K562 treated with DMSO at 1 percent for 4 hours (cell line): ENCODE measurements around the gene RBM38. TPM values are rescaled to one million over a fixed set of nuclear protein-coding genes. Genes with fewer than 3 reads are reported as not detected.

ENCODE experiments used
- total RNA-seq: library from RNA; unstranded; fragments of 300-600 nt; gene quantifications from 2 replicates; pipeline ENCODE4 v1.2.3, GENCODE V29; 2022; ENCODE audit not compliant: insufficient read depth

The RBM38 gene
- total RNA-seq = 88.2 and 112 TPM in 2 replicates

DNA sequence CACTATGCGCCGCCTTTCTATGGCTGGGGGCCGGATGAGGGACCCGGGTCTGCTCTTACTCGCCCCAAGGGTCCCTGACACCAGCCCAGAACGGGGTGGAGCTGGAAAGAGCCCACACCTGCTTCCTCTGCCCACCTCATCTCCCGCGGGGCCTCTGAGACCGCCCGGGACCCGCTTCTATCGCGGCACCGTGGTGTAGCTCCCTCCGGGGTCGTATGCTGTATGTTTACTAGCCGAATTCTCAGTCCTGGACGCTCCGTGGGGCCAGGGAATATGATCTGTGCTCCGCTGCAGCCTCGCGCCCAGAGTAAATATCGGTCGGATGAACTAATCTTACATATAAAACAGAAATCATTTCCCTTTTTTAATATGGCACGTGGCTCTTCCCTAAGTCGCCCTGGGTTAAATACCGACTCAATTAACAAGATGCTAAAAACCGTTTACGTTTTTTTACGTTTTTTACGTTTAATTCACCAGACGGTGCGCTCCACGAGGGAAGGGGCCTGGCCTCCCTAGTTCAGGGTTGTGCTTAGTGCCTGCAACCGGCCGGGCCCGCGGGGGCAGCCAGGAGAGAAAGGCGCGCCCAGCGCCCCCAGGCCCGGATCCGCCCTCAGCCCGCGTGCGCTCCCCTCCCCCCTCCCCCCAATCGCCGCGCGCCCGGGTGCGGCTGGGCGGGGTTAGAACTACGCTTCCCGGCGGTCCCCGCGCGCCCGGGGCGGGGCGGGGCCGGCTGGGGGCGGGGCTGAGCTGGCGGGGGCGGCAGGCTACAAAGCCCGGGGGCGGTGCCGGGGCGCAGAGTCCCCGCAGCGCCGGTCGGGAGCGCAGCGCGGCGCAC lies at the start of gene RBM38:
Gene RBM38, plus strand, starts transcription at position 793 of the 835 bp plus-strand sequence. CDS start 186 bp downstream, outside the sequence.

DNA sequence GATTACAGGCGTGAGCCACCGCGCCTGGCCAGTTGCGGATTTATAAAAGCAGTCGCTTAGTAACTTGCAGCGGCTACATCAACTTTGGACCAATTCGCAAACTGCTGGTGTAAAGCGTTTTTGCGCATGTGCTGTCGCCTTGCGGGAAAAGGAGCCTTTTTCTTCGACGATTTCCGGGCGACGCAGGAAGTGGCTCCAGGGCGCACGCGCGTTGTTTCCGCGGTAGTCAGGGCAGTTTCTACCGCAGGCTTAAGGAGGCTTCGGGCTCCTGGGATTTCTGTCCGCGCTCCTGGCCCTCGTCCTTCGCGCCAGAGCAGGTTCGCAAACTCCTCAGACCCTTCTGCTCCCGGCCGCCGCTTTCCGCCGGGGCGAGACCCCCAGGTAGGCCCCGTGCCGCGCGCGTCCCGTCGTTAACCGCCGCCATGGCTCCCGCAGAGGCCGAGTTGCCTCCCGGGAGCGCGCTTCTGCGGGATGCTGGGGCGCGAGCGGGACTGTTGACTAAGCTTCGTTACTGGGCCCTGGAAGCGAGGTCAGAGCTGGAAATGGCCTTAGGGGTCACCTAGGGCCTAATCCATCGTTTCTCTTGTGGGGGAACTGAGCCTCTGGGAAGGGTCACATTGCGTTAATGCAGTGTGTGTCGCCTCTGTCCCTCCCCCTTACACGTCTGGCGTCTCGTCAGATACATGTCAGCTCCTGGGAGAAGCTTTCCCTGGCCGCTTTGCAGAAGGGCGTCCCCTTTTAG lies 40.0 kb upstream of the RBM38 start, which contains the start of gene RAE1:
Gene RAE1, plus strand, starts transcription at position 214 of the 742 bp plus-strand sequence. CDS start 2,784 bp downstream, outside the sequence.

Other genes starting within 250 kb of the RBM38 start
- not detected in 2 replicates for gene BMP7, start 124.8 kb upstream of the RBM38 start, total RNA-seq
- gene SPO11, start 61.6 kb upstream of the RBM38 start, total RNA-seq = not detected in 2 replicates
- gene RAE1, start 40.1 kb upstream of the RBM38 start, total RNA-seq = 34.3 and 37.9 TPM in 2 replicates
- 80.4 and 92.1 TPM in 2 replicates for gene CTCFL, start 133.7 kb downstream of the RBM38 start, total RNA-seq
- gene PCK1, start 169.7 kb downstream of the RBM38 start, total RNA-seq = 0.34 TPM in 1 of 2 replicates, not detected in the other
- gene ZBP1, start 229.0 kb downstream of the RBM38 start, total RNA-seq = not detected in 2 replicates